Measurements from ENCODE around the gene MAML1.

GRCh38 chr5:179762079-179762780 lies 29.6 kb downstream of the MAML1 start:
- no peak for TF ChIP-seq EZH2 (IDR thresholded peaks at IDR 0.05; ENCODE audit: low read length, unreplicated experiment)
- TF ChIP-seq, protein P1, sequence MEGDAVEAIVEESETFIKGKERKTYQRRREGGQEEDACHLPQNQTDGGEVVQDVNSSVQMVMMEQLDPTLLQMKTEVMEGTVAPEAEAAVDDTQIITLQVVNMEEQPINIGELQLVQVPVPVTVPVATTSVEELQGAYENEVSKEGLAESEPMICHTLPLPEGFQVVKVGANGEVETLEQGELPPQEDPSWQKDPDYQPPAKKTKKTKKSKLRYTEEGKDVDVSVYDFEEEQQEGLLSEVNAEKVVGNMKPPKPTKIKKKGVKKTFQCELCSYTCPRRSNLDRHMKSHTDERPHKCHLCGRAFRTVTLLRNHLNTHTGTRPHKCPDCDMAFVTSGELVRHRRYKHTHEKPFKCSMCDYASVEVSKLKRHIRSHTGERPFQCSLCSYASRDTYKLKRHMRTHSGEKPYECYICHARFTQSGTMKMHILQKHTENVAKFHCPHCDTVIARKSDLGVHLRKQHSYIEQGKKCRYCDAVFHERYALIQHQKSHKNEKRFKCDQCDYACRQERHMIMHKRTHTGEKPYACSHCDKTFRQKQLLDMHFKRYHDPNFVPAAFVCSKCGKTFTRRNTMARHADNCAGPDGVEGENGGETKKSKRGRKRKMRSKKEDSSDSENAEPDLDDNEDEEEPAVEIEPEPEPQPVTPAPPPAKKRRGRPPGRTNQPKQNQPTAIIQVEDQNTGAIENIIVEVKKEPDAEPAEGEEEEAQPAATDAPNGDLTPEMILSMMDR (conservative IDR thresholded peaks at IDR 0.05; ENCODE audit: low read depth, low read length) = no peak
